KG1 (cell line): Measurements from ENCODE around the gene USF3.
"Not testable (repeated sequence)": the region's sequence is repeated elsewhere in the genome, so short reads cannot be mapped to it uniquely, and the experiment has no call there.

ENCODE experiments used
- DNase-seq: peaks from one replicate; lab custom pipeline; 2025; lab: John Stamatoyannopoulos, UW

The USF3 gene

DNA sequence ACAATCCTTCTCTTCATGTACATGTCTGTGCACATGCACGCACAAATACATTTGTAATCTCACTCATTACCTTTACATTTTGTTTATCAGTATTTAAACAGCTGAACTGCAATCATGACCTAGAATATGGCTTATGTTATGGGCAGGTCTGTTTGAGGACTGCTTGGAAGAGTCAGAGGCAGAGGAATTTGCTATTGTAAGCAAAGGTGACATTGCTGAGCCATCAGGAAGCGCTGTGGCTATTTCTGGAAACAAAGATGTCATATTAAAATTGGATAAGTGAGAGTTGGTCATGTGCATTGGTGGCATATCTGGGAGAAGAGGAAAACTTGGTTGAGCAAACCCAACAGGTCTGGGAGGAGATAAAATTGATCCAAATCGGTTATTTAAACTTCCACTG is 41.6 kb downstream of the USF3 start:
- DNase-seq: no peak

DNA sequence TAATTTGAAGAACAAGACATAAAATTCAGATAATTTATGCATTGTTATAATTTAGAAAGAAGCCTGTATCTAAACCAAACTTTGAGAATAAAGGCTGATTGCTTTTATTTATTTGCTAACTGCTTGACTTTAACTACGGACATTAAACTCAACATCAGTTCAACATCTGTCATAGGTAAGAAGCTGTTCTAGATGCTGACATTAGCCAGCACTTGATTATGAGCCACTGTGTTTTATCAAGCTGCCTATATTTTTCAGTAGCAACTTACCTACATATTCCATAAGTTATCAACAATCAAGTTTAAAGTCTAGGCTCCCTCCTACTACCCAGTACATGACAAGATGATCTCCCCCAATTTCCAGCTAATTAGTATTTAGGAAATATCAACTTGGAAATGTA is 42.1 kb downstream of the USF3 start:
- DNase-seq: no peak

DNA sequence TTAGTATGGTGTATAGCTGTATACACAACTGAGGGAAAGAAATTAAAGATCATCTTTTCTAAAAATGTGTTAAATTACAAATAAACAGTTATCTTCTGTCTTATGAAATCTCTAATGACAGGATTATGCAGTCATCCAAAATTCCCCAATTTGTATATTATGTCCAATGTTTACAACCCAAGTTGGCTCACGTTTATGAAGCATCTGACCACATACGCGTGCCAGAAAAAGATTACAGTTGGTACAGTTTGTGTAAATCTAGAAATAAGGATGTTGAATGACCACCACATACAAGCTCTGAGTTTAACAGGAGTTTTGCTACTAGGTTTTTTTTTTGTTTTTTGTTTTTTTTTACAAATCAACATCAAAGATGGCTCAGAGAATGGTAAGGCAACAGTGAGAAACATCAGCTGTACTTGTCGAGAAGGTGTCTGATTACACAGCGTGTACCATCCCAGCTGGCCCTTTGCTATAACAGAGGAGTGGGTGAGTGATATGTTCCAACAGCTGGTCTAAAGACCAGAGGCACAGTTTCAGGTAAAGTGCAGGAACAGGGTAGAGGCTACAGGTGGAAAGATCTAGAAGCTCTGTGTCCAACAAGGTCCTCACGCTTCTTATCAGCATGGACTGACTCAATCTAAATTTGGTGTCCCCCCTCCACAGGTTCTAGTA is 47.1 kb downstream of the USF3 start:
- DNase-seq: no peak

DNA sequence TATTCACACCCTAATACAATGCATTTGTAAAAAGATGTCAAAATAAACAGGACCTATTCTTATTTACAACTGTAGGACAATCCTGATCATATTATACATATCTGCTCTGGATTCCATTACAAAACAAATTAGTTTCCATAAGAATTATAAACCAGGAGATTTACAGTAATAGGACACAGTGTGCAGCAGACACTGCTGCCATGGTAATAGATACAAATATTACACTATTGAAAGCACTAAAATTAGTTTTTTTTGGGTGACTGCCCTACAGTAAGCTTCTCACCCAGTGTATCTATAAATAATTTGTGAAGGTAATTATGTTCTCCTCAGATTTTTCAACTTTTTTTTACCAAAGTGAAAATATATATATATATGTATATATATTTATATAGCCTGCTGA is 47.9 kb downstream of the USF3 start:
- no peak for DNase-seq

DNA sequence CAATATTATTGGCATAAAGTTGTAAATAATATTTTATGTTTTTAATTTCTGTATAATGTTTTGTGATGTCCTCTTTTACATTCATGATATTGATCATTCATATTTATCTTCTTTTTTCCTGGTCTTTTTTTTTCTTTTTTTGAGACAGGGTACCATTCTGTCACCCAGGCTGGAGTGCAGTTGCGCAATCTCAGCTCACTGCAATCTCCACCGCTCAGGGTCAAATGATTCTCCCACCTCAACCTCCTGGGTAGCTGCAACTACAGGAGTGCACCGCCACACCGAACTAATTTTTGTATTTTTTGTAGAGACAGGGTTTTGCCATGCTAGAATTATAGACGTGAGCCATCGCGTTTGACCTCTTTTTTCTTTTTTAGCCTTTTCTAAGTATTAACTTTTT is 52.9 kb downstream of the USF3 start:
- DNase-seq: no peak

DNA sequence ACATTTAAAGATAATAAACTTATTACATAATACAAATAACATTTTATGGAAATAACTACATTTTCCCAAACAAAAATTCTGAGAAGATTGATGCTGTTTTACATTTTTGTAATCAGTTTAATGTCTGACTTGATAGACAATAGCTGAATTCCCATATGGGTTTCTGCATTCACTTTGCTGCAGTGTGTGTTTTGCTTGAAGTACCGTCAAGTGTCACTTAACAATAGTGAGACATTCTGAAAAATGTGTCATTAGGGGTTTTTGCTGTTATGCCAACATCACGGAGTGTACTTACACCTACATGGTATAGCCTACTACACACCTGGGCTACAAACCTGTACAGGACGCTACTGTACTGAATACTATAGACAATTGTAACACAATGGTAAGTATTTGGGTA is 57.5 kb downstream of the USF3 start:
- DNase-seq: no peak

DNA sequence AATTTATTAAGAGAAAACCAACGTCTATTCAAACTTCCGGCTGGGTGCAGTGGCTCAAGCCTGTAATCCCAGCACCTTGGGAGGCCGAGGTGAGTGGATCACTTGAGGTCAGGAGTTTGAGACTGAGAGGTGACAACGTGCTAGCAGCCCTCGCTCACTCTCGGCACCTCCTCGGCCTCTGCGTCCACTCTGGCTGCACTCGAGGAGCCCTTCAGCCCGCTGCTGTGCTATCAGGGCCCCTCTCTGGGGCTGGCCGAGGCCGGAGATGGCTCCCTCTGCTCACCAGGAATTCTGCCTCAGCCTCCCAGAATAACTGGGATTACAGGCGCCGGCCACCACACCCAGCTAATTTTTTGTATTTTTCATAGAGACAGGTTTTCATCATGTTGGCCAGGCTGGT is 58.7 kb downstream of the USF3 start:
- DNase-seq: no peak

DNA sequence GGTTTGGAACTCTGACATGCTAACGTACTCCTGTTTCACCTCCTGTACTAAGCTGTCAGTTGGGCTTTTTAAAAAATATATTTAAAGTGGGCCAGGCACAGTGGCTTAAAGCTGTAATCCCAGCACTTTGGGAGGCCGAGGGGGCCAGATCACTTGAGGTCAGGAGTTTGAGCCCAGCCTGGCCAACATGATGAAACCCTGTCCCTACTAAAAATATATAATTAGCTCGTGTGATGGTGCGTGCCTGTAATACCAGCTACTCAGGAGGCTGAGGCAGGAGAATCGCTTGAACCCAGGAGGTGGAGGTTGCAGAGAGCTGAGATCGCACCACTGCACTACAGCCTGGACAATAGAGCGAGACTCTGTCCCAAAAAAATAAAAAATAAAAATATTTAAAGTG is 60.4 kb downstream of the USF3 start:
- DNase-seq: not testable (repeated sequence)

DNA sequence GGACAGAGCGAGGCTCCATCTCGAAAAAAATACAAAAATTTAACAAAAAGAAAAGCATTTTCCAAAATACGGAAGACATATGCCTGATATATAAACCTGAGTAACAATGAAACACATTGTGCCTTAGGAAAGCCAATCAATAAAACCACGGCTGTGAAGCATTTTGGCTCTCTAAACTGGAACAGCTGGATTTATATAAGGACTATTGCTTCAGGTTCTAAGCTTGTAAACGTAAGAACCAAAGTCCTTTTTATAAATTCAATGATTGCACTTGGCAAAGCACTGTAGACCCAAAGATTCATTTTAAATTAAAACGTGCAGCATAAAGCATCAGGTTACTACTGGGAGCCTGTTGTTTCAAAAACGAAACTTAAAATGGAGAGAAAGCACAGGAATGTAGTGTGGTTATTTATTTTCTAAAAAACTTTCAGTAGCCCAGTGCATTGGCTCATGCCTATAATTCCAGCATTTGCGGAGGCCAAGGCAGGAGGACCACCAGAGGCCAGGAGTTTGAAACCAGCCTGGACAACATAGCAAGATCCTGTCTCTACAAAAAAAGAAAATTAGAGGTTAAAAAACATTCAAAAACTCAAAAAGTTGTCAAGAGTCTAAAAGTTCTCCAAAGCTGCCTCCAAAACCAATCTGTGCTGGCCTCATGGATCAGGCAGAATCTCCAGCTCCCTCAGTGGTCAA is 61.5 kb downstream of the USF3 start:
- DNase-seq: no peak

DNA sequence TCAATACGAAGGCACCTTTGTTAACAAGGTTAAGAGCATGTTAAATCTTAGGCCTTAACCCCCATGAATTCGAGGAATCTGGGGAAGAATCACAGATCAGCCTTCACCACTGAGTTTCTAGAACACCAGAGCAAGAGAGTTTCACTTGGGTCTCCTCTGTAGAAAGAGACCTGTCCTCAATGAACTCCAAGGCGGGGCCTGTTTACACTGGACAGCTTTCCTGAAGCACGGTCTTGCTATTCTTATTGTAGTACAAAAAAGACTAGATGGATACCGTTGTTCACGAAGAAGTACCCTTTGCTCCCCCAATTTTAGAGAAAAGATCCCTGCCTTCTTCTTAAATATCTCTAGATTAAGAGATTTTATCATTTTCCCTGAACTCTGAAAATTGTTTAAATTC is 64.9 kb downstream of the USF3 start:
- no peak for DNase-seq

DNA sequence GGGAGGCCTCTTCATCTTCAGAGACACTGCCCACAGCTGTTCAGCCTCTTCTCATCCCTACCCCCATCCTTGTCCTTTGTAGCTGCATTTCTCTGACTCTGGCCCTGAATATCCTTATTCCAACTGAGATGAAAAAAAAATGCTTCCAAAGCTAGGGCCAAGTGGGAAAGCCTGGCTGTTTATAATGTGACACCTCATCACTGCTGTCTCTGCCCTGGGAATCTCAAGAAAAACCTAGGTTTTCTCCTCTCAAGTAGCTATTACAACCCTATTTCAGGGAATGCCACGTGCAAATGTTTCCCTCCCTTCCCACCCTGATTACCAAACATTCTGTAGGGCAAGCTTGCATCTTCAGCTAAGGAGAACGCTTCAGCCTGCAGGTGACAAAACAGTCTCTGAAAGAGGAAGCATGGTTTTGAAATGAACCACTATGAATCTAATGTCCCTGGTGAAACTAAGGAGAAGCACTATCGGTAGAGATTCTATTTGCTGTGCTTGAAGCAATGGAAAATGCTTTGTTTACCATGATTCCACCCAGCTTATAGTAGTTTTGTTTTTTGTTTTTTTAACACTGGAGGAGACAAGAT is 65.4 kb downstream of the USF3 start:
- DNase-seq: no peak

DNA sequence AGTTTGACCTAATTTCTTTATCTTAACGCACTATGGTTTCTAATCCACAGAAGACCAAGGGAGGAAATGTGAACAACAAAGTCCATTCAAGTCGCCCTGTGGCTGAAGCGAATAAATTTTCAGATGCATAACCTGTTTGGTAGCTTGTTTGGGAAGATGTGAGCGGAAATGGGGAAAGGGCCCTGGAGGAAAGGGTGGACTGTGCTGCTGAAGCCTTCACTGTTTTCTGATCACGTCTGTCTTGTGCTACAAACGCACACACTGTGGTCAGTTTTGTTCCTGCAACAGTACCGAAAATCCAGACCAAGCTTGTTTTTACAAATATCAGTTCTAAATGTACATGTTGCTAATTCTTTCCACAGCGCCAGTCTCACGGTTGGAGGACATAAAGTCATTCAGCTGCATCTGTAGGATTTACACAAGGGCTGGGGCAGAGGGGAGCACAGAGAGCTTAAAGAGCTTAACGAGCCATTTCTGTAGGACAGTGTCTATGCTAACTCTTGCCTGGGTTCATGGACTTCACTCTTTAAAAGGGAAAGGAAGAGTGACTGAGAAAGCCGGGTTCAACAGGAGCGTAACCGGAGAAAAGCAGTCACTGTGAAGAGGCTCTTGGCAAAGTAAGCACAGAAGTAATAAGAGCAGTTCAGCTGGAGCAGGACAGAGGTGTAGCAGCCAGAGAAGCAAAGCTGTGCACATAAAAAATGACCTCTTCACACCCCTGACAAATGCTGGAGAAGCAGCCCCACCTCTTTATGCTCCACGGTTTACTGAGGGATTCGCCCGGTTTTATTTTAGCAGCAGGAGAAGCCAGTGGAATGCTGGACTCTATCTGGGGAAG is 66.6 kb downstream of the USF3 start:
- DNase-seq: no peak

DNA sequence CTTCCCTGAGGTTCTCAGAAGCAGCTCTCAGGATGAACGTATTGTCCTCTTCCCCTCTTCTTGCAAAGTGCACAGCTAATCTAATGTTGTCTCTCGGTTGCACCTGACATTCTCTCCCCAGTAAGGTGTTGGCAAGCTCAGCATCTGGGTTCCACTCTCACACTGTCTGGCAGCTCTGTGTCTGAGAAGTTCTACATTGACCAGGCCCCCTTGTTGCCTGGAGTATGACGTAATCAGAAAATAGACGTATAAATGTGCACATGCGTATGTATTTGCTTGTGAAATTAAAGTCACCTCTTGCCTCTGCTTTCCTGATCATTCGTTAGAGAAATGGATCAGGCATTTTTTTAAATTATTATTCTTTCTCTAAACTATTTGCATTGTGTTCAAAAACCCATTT is 67.7 kb downstream of the USF3 start:
- DNase-seq: no peak

DNA sequence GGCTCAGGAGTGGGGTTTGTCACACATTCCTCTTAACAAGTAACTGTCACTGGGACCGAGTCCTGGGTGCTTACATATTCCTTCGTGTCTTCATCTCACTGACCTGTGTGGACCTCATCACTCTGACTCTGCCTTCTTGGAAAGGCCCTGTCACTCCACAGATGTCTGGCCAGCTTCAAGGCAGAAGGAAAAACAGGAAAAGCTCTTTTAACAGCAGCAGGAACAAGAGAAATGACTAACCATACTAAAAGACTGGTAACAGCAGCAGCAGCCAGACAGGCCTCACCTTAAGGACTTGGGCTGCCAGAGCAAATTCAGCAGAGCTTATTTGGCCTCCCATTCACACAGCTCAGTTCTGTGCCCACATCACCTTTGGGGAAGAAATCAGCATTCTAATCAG is 68.1 kb downstream of the USF3 start:
- DNase-seq: no peak

DNA sequence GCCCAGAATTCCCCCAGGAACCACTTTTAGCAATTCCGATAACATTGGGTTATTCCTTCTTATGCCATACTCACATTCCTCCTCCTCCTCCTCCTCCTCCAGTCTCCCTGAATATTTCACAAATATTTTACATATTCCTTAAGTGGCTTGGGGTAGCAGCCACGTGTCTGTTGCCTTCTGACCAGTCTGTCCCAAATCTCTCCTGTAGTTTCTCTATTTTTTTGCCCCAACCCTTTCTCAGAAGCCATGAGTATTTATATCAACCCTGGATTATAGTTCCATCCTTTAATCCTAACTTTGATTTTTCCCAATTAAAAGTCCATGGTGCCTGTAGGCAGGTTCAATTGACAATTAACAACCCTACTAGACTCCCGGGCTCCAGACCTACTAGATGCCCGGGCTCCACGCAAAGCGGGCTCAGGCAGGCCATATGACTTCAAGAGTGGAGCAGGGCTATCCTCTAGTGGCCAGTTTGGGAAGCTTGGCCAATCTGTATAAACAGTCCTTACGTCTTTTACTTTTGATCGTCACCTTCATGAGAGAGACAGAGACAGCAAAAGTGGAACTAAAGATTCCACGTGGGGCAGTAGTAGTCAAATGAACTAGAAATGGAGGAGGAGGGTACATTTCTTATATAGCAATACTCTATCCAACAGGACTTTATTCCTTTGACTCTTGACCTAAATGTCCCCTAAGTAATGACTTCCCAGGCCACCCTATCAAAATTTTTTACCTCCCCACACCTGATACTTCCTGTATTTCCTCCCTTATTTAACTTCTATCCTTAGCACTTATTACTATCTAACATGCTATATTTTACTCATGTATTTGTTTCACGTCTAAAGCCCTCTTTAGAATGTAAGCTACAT is 69.7 kb downstream of the USF3 start:
- DNase-seq: no peak

DNA sequence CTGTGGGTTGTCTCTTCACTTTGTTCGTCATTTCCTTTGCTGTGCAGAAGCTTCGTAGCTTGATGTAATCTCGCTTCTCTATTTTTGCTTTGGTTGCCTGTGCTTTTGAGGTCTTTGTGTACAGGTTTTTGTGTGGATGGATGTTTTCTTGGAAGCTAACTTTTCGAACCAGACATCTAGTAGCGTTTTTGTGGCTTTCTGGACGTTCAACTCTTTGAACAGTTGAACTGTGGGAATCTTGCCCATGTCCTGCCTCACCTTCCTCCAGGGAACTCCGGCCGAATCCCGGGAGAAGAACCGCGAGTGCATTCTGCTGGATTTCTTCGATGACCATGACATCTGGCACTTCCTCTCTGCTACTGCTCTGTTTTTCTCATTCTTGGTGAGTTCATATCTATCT is 70.6 kb downstream of the USF3 start:
- DNase-seq: no peak

DNA sequence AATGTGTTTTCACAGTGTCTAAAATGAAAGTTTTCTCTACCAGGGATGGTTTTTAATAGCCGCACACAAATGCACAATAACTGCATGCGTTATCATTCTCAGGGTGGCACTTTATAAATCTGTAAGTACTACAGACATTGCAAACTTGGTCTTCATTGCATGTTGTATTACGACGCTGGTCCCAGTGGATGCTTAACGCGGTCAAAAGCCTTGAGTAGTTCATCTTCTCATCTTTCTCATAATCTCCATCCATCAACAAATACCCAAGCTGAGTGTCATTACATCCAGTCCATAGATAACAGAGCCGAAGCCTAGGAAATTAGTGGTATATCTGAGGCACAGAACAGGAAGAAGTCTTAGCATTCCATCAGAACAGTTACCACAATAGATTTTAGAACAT is 72.6 kb downstream of the USF3 start:
- DNase-seq: no peak

DNA sequence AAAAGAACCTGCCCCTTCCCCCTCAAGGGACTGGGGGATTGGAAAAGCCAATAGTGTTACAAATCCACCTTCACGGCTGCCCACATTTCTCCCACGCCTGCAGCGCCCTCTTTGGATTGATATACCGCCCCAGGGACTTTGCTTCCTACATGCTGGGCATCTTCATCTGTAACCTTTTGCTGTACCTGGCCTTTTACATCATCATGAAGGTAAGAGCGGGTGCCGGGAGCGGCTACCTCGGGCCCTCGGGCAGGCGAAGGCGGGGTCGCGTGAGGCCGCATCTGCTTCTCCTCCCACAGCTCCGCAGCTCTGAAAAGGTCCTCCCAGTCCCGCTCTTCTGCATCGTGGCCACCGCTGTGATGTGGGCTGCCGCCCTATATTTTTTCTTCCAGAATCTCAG is 73.1 kb downstream of the USF3 start:
- DNase-seq: no peak

DNA sequence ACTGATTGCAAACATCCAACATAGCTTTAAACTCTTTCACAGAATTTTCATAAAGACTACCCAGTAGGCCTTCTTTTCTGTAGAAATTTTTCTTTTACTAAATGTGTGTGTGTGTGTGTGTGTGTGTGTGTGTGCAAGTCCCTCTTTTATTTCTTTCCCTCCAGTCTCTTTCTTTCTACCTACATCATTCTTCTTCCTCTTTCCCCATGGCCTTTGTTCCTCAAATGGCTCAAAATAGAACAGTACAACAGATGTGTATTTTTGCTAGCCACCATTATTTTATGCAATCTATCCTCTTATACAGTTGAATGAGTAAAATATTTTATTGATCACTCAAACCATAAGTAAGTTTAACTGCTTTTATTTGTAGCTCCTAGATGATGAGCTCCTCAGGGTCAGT is 76.4 kb downstream of the USF3 start:
- no peak for DNase-seq

DNA sequence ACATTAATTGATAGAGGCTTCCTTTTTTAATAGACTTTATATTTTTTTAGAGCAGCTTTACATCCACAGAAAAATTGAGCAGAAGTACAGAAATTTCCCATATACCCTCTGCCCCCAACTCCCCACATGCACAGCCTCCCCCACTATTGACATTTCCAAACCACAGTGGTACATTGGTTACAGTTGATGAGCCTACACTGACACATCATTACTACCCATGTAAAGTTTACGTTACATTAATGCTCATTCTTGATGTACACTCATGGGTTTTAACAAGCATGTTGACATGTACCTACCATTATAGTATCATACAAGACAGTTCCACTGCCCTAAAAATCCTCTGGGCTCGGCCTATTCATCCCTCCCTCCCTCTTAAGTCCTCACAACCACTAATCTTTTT is 78.7 kb downstream of the USF3 start:
- DNase-seq: no peak

DNA sequence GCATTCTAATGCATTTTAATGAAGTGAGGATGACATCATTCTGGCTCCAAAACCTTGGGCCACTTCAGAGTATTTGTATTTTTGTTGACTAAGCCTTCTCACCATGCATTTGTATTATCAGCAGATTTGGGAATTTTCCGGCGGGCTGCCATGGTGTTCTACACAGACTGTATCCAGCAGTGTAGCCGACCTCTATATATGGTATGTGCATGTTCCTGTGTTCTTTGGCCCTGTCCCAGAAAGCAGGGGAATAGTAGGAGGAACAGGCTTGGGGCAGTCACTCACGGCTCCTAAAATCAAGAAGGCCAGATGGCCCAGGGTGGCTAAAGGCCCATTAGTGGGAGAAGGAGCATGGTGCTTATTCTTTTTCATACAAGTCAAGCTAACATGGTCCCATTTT is 80.5 kb downstream of the USF3 start:
- DNase-seq: no peak

DNA sequence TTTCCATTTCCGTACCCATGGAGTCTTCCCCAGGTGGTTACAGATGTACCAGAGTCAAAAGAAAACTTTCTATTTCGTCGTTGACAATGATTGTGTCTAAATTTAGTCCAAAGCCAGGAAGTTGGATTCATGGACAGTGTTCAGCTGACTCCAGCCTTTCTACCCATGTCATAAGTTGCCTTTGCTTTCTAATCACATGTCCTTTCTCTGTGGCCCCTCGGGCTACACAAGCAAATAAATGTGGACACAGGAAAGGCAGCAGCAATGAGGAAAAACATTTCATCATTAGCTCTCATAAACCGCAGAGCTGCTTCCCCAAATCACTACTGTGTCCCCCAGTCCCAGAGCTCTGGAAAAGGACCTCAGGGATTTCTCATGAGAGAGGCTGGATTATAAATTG is 82.0 kb downstream of the USF3 start:
- DNase-seq: no peak
